Adrenal gland (tissue), 12 donors: ENCODE results near the gene ZCRB1. TPM values are rescaled to one million over a fixed set of nuclear protein-coding genes. Genes with fewer than 3 reads are reported as not detected.
"Not testable (repeated sequence)": the region's sequence is repeated elsewhere in the genome, so short reads cannot be mapped to it uniquely, and the experiment has no call there.

Experiments
- DNase-seq, 7 donors: peaks; one replicate each; pipeline ENCODE4 v3.0.0-alpha.2; 2019 to 2020
- H3K27ac ChIP-seq, 5 donors: fragments of 200-600 bp; sonication (generic) in 4 of 5; 1 replicate in 3 of 5; 2 replicates in 2 of 5; pipeline versions ENCODE4 v1.5.1 to v1.8.0; 2016 to 2020; ENCODE audit warnings: mild to moderate bottlenecking in 1 of 5
- H3K27me3 ChIP-seq: fragments of 200-600 bp; 2 replicates; pipeline ENCODE4 v1.8.0; 2021
- H3K36me3 ChIP-seq, 2 donors: fragments of 200-600 bp; replicated peaks in 1 of 2; 1 replicate in 1 of 2; 2 replicates in 1 of 2; pipeline versions ENCODE4 v1.5.1 to v1.8.0; 2018 to 2022
- H3K4me1 ChIP-seq, 2 donors: fragments of 200-600 bp; replicated peaks in 1 of 2; 1 replicate in 1 of 2; 2 replicates in 1 of 2; pipeline versions ENCODE4 v1.5.1 to v1.8.0; 2018 to 2021
- H3K4me3 ChIP-seq, 4 donors: fragments of 200-600 bp; sonication (generic) in 3 of 4; one replicate each; pipeline ENCODE4 v1.5.1; 2016 to 2018
- H3K9me3 ChIP-seq, 3 donors: fragments of 200-600 bp; sonication (generic) in 1 of 3; replicated peaks in 1 of 3; 1 replicate in 2 of 3; 2 replicates in 1 of 3; pipeline versions ENCODE4 v1.5.1 to v1.8.0; 2016 to 2021
- CTCF ChIP-seq, 6 experiments: fragments of 450-650 bp in 4 of 6; fragments of 200-600 bp in 2 of 6; sonication (generic) in 1 of 6; IDR thresholded peaks; 1 replicate in 5 of 6; 2 replicates in 1 of 6; pipeline versions ENCODE4 v1.5.1 to v1.8.0; 2016 to 2021; ENCODE audit warnings: antibody characterized with exemption in 6 of 6, mild to moderate bottlenecking in 2 of 6, moderate library complexity in 1 of 6
- POLR2A ChIP-seq, 2 donors: fragments of 450-650 bp; IDR thresholded peaks; one replicate each; pipeline ENCODE4 v1.6.1; 2017; ENCODE audit warnings: antibody characterized with exemption in 2 of 2, mild to moderate bottlenecking in 2 of 2, moderate library complexity in 1 of 2
- WGBS, 4 donors: extraction: QIAGEN DNeasy Blood & Tissue Kit in 2 of 4; methylation state at CpG; one replicate each; pipeline versions ENCODE4 v1.1.5 to v1.1.7; 2013 to 2017; 5-methylcytosine and 5-hydroxymethylcytosine counted together
- intact Hi-C, 2 donors: fragments of 100-400 bp; cut with DNase I; formaldehyde crosslinking; loops; one replicate each; pipeline versions ENCODE4 v1.14.1 to v1.15.0; 2022 to 2023
- polyA plus RNA-seq, 3 donors: library from polyadenylated mRNA; stranded (reverse); fragments of 200-250 nt in 2 of 3; fragments of 350-450 nt in 1 of 3; fragmentation: Illumina TruSeq in 1 of 3; extraction: RNeasy Lipid Tissue Mini Kit (QIAGEN cat#74804) in 1 of 3; gene quantifications; one replicate each; pipeline ENCODE4 v1.2.3, GENCODE V29; 2013 to 2014
- total RNA-seq, 9 donors: library from RNA; depleted of rRNA in 4 of 9; stranded (reverse); fragments of >200 nt in 4 of 9; fragments of 120-200 nt in 1 of 9; fragmentation: NEBNext Ultra II Directional in 1 of 9; extraction: Animal tissue kit (Norgen Biotek cat#: 25700) in 1 of 9; gene quantifications; one replicate each; pipeline versions ENCODE4 v1.1.0 to v1.2.4, GENCODE V29; 2013 to 2023
- donor health status: healthy with polysubstance abuse.
- donor health status: Bipolar disorder and iron deficiency.
- donor health status: DM: yes; HTN: yes; CAD: no.
- donor health status: DM: no; HTN: no; CAD: no.
- donor health status: DM: no; HTN: no; CAD: no.
- donor health status: DM: yes; HTN: yes; CAD: no.

The ZCRB1 gene
- total and polyA plus RNA-seq, 12 donors: 23.5 to 110 (median 58.2) TPM

GRCh38 chr12:42361909-42362646 is 36.2 kb upstream of the ZCRB1 start:
- Histone ChIP-seq H3K4me1 (no peaks in the 10 kb centered on the region), H3K9me3 (no peaks in the 10 kb centered on the region), H3K4me3 (no peak overlapping the region), H3K27ac (no peak overlapping the region), H3K36me3 (no peaks in the 10 kb centered on the region), H3K27me3 (no peaks in the 10 kb centered on the region)
- WGBS, 4 donors: 58 to 67% (median 63%) methylated on average over 4 of the region's 4 CpGs
- DNase-seq: peak in 1 of 7 donors; percentile 30
- no peak for TF ChIP-seq CTCF (IDR thresholded peaks at IDR 0.05)
- no peak for TF ChIP-seq POLR2A (IDR thresholded peaks at IDR 0.05)
- intact Hi-C loops: no loop called here

GRCh38 chr12:42360747-42361403 is 35.0 kb upstream of the ZCRB1 start:
- WGBS, 4 donors: 89 to 96% (median 93%) methylated on average over 6 of the region's 6 CpGs

GRCh38 chr12:42356344-42356743 is 30.4 kb upstream of the ZCRB1 start:
- intact Hi-C loops: no loop called here
- H3K27me3 ChIP-seq: no peaks in the 10 kb centered on the region
- H3K9me3 ChIP-seq: no peaks in the 10 kb centered on the region
- 41 to 53% (median 53%) methylated on average over 2 of the region's 2 CpGs for WGBS, 4 donors
- no peak for DNase-seq
- no peaks in the 10 kb centered on the region for H3K4me1 ChIP-seq
- H3K4me3 ChIP-seq: no peak overlapping the region
- no peak overlapping the region for H3K27ac ChIP-seq
- TF ChIP-seq CTCF (IDR thresholded peaks at IDR 0.05) (no peak), POLR2A (IDR thresholded peaks at IDR 0.05) (no peak)
- H3K36me3 ChIP-seq: peaks cover 0 to 5% of the 10 kb centered on the region in 2 donors

More at GRCh38 chr12:42360747-42361403, 35.0 kb upstream of the ZCRB1 start:
- Histone ChIP-seq H3K9me3 (no peaks in the 10 kb centered on the region), H3K36me3 (no peaks in the 10 kb centered on the region), H3K27ac (no peak overlapping the region), H3K4me3 (no peak overlapping the region), H3K27me3 (no peaks in the 10 kb centered on the region), H3K4me1 (no peaks in the 10 kb centered on the region)
- DNase-seq: no peak
- TF ChIP-seq POLR2A (IDR thresholded peaks at IDR 0.05): no peak
- TF ChIP-seq CTCF (IDR thresholded peaks at IDR 0.05): no peak
- intact Hi-C loops: no loop called here

GRCh38 chr12:42350021-42350407 is 24.1 kb upstream of the ZCRB1 start:
- 96 to 100% (median 99%) methylated on average over 1 to 34 of the region's 34 CpGs for WGBS, 4 donors
- H3K27ac ChIP-seq, H3K4me3 ChIP-seq, intact Hi-C loops, H3K36me3 ChIP-seq, DNase-seq, H3K9me3 ChIP-seq, H3K4me1 ChIP-seq, H3K27me3 ChIP-seq: not testable (repeated sequence)

GRCh38 chr12:42349119-42350020 is 23.5 kb upstream of the ZCRB1 start:
- H3K36me3 ChIP-seq, H3K27ac ChIP-seq, intact Hi-C loops, H3K4me1 ChIP-seq, H3K4me3 ChIP-seq, DNase-seq, H3K27me3 ChIP-seq, H3K9me3 ChIP-seq: not testable (repeated sequence)
- 83 to 94% (median 92%) methylated on average over 10 to 15 of the region's 16 CpGs for WGBS, 4 donors
